Liver (tissue), 9 donors: ENCODE measurements around the gene ANKRD44. TPM values are rescaled to one million over a fixed set of nuclear protein-coding genes. Genes with fewer than 3 reads are reported as not detected.

Experiments
- DNase-seq: peaks from one replicate; pipeline ENCODE4 v3.0.0-alpha.2; 2017; ENCODE audit warnings: low spot score
- H3K27ac ChIP-seq, 2 donors: one replicate each; pipeline ENCODE4 v1.7.0; 2013; ENCODE audit warnings: inconsistent platforms in 2 of 2, low read length in 2 of 2, control low read depth in 1 of 2, low read depth in 1 of 2, mild to moderate bottlenecking in 1 of 2
- H3K27me3 ChIP-seq, 4 donors: one replicate each; pipeline versions ENCODE4 v1.6.1 to v1.7.0; 2013; ENCODE audit warnings: low read length in 3 of 4, inconsistent platforms in 1 of 4, mild to moderate bottlenecking in 1 of 4, moderate library complexity in 1 of 4; ENCODE audit not compliant: control insufficient read depth in 4 of 4, insufficient read depth in 4 of 4
- H3K36me3 ChIP-seq, 4 donors: one replicate each; pipeline versions ENCODE4 v1.6.1 to v1.7.0; 2013; ENCODE audit warnings: low read length in 3 of 4, mild to moderate bottlenecking in 3 of 4, low read depth in 1 of 4, moderate library complexity in 1 of 4; ENCODE audit not compliant: control insufficient read depth in 4 of 4, insufficient read depth in 3 of 4
- H3K4me1 ChIP-seq, 4 donors: one replicate each; pipeline versions ENCODE4 v1.6.1 to v1.7.0; 2013; ENCODE audit warnings: low read length in 3 of 4, mild to moderate bottlenecking in 3 of 4, moderate library complexity in 1 of 4; ENCODE audit not compliant: control insufficient read depth in 4 of 4, insufficient read depth in 4 of 4
- H3K4me3 ChIP-seq, 3 donors: one replicate each; pipeline versions ENCODE4 v1.6.1 to v1.7.0; 2013; ENCODE audit warnings: low read length in 3 of 3, control low read depth in 1 of 3, low read depth in 1 of 3, mild to moderate bottlenecking in 1 of 3
- H3K9ac ChIP-seq, 2 donors: one replicate each; pipeline ENCODE4 v1.7.0; 2013; ENCODE audit warnings: low read length in 2 of 2, mild to moderate bottlenecking in 2 of 2, moderate library complexity in 2 of 2, control low read depth in 1 of 2, low read depth in 1 of 2
- H3K9me3 ChIP-seq, 4 donors: one replicate each; pipeline versions ENCODE4 v1.6.1 to v1.7.0; 2013; ENCODE audit warnings: low read length in 3 of 4; ENCODE audit not compliant: control insufficient read depth in 4 of 4
- EGR1 ChIP-seq, 2 donors: IDR thresholded peaks; 2 replicates each; pipeline ENCODE4 v1.6.1; 2016 to 2018; ENCODE audit warnings: antibody characterized with exemption in 2 of 2, low read depth in 2 of 2
- FOXA2 ChIP-seq: IDR thresholded peaks from 2 replicates; pipeline ENCODE4 v1.6.1; 2016; ENCODE audit warnings: antibody characterized with exemption
- GABPA ChIP-seq, 2 donors: IDR thresholded peaks in 1 of 2; conservative IDR thresholded peaks in 1 of 2; 2 replicates each; pipeline ENCODE4 v1.6.1; 2016; ENCODE audit warnings: antibody characterized with exemption in 2 of 2, mild to moderate bottlenecking in 1 of 2, moderate library complexity in 1 of 2
- HNF4G ChIP-seq: IDR thresholded peaks from 2 replicates; pipeline ENCODE4 v1.6.1; 2016; ENCODE audit warnings: antibody characterized with exemption
- JUND ChIP-seq, 2 donors: IDR thresholded peaks; 2 replicates each; pipeline ENCODE4 v1.6.1; 2016; ENCODE audit warnings: antibody characterized with exemption in 2 of 2
- MAX ChIP-seq: IDR thresholded peaks from 2 replicates; pipeline ENCODE4 v1.6.1; 2016; ENCODE audit warnings: antibody characterized with exemption
- NR2F2 ChIP-seq: IDR thresholded peaks from 2 replicates; pipeline ENCODE4 v1.6.1; 2016; ENCODE audit warnings: antibody characterized with exemption
- RAD21 ChIP-seq, 2 donors: IDR thresholded peaks; 2 replicates each; pipeline ENCODE4 v1.6.1; 2016; ENCODE audit warnings: antibody characterized with exemption in 2 of 2, mild to moderate bottlenecking in 2 of 2
- REST ChIP-seq: IDR thresholded peaks from 2 replicates; pipeline ENCODE4 v1.6.1; 2016; ENCODE audit warnings: antibody characterized with exemption, mild to moderate bottlenecking
- RXRA ChIP-seq, 2 donors: IDR thresholded peaks; 2 replicates each; pipeline ENCODE4 v1.6.1; 2017 to 2018; ENCODE audit warnings: antibody characterized with exemption in 2 of 2, mild to moderate bottlenecking in 1 of 2
- SP1 ChIP-seq: IDR thresholded peaks from 2 replicates; pipeline ENCODE4 v1.6.1; 2018; ENCODE audit warnings: antibody characterized with exemption, mild to moderate bottlenecking
- TAF1 ChIP-seq: conservative IDR thresholded peaks from 2 replicates; pipeline ENCODE4 v1.6.1; 2016; ENCODE audit warnings: antibody characterized with exemption, mild to moderate bottlenecking
- YY1 ChIP-seq: IDR thresholded peaks from 2 replicates; pipeline ENCODE4 v1.6.1; 2016; ENCODE audit warnings: antibody characterized with exemption, mild to moderate bottlenecking
- ZBTB33 ChIP-seq: IDR thresholded peaks from 2 replicates; pipeline ENCODE4 v1.6.1; 2016; ENCODE audit warnings: antibody characterized with exemption
- WGBS: extraction: QIAGEN DNeasy Blood & Tissue Kit; methylation state at CpG from one replicate; pipeline ENCODE4 v1.1.7; 2013; 5-methylcytosine and 5-hydroxymethylcytosine counted together
- polyA plus RNA-seq, 2 donors: library from polyadenylated mRNA; stranded (reverse) in 1 of 2; unstranded in 1 of 2; fragments of 200-250 nt in 1 of 2; fragments of >200 nt in 1 of 2; fragmentation: Nextera tagmentation in 1 of 2; extraction: Ambion mirVana in 1 of 2; gene quantifications; one replicate each; pipeline versions ENCODE4 v1.2.1 to v1.2.3, GENCODE V29; 2013 to 2015
- total RNA-seq, 2 donors: library from RNA; depleted of rRNA; stranded (reverse); fragments of >200 nt; gene quantifications; one replicate each; pipeline ENCODE4 v1.2.3, GENCODE V29; 2014
- TF ChIP-seq, protein P1 (sequence below): fragments of 150-350 bp; IDR thresholded peaks from 2 replicates; pipeline ENCODE4 v1.5.1; 2017; ENCODE audit warnings: improper control_type of control experiment, low read depth, low read length; ENCODE audit not compliant: missing input control
- TF ChIP-seq, protein P2 (sequence below): IDR thresholded peaks from 2 replicates; pipeline ENCODE4 v1.6.1; 2016; ENCODE audit warnings: antibody characterized with exemption
- donor health status: healthy.
- donor health status: healthy.
- donor health status: healthy.
- donor health status: healthy.
- donor health status: healthy.

ANKRD44 gene
- total and polyA plus RNA-seq, 4 donors: 3.8 to 18.2 (median 6.8) TPM

DNA sequence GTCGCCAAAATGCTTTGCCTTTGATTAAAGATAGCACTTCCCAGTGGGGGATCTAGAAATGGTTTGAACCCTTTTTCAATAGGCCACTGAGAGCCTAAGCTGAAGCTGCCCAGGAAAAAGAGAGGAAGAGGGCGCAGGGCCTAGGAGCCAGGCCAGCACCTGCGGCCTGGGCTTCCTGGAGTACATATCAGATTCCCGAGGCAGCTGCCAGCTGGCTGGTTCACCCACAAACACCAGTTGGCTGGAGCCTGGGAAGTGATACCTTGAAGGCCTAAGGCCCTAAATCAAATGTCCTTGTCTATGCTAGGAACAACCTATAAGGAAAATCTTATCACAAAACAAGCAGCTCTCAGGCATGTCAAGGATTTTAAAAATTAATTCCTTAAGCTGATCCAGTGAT, 37.1 kb downstream of the ANKRD44 start:
- no peak for DNase-seq
- H3K27ac ChIP-seq: no peak overlapping the region
- 54% methylated on average over 4 of the region's 4 CpGs for WGBS

More for the DNA sequence above, 37.1 kb downstream of the ANKRD44 start:
- Histone ChIP-seq H3K27me3 (no peaks in the 10 kb centered on the region), H3K4me3 (no peak overlapping the region), H3K36me3 (no peaks in the 10 kb centered on the region), H3K4me1 (no peaks in the 10 kb centered on the region), H3K9me3 (no peaks in the 10 kb centered on the region), H3K9ac (no peak overlapping the region)
- no peak for TF ChIP-seq HNF4G
- TF ChIP-seq NR2F2: no peak
- TF ChIP-seq REST: no peak
- TF ChIP-seq, protein P1, sequence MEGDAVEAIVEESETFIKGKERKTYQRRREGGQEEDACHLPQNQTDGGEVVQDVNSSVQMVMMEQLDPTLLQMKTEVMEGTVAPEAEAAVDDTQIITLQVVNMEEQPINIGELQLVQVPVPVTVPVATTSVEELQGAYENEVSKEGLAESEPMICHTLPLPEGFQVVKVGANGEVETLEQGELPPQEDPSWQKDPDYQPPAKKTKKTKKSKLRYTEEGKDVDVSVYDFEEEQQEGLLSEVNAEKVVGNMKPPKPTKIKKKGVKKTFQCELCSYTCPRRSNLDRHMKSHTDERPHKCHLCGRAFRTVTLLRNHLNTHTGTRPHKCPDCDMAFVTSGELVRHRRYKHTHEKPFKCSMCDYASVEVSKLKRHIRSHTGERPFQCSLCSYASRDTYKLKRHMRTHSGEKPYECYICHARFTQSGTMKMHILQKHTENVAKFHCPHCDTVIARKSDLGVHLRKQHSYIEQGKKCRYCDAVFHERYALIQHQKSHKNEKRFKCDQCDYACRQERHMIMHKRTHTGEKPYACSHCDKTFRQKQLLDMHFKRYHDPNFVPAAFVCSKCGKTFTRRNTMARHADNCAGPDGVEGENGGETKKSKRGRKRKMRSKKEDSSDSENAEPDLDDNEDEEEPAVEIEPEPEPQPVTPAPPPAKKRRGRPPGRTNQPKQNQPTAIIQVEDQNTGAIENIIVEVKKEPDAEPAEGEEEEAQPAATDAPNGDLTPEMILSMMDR: no peak
- TF ChIP-seq SP1: no peak
- TF ChIP-seq ZBTB33: no peak
- TF ChIP-seq MAX: no peak
- no peak for TF ChIP-seq GABPA (IDR thresholded peaks at IDR 0.05 in 1 of 2, conservative IDR thresholded peaks at IDR 0.05 in 1 of 2)
- TF ChIP-seq JUND (IDR thresholded peaks at IDR 0.05): no peak
- TF ChIP-seq, protein P2, sequence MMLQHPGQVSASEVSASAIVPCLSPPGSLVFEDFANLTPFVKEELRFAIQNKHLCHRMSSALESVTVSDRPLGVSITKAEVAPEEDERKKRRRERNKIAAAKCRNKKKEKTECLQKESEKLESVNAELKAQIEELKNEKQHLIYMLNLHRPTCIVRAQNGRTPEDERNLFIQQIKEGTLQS: no peak
- TF ChIP-seq RAD21 (IDR thresholded peaks at IDR 0.05): no peak
- no peak for TF ChIP-seq EGR1 (IDR thresholded peaks at IDR 0.05; ENCODE audit: low read depth in 2 of 2)
- no peak for TF ChIP-seq RXRA (IDR thresholded peaks at IDR 0.05)
- no peak for TF ChIP-seq FOXA2
- no peak for TF ChIP-seq YY1
- TF ChIP-seq TAF1: no peak
